ENCODE data around the gene AMOTL2.

DNA sequence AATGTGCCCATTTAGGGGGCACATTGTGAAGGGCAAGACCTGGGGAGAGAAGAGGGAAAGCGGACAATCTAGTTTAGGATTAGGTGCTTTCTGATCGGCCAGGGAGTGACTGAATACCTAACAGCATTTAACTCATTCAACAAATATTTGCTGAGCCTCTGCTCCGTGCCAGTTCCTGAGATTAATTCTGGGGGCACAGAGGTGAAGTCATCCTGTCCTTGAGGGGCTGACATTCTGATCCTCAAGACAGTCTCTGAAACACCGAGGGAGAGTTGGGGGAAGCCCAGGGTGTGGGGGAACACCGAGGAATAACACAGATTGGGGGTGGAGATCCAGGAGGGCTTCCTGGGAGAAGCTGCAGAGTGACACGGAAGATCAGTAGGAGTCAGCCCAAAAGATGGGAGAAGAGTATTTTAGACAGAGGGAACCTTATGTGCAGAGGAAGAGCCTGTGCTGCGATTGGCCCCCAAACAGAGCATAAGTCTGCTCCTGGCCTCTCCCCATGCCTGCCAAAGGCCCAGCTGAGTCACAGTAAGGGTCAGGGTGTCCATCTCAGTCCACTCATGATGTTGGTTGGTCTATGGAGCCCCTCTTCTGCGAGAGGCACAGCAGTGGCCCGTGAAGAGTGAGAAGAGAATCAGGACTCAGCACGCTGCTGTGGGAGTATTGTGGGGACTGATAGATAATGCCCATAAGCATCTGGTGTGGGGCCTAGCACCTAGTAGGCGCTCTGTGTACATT is 60.2 kb downstream of the AMOTL2 start:
- TF ChIP-seq EZH2 (IDR thresholded peaks at IDR 0.05; ENCODE audit: borderline replicate concordance) (no peak), CTCF (IDR thresholded peaks at IDR 0.05; ENCODE audit: poor library complexity) (no peak)

All from hepatocyte (in vitro differentiated cells).